ENCODE data around the gene ESRP2. TPM values are rescaled to one million over a fixed set of nuclear protein-coding genes. Genes with fewer than 3 reads are reported as not detected.

The ESRP2 gene
- total and polyA plus RNA-seq, 9 of the 15 experiments (the other 6 are each of a cell fraction or from before 2014, with no cell fraction given): 0.05 to 0.15 (median 0.07) TPM; not detected in 6

GRCh38 chr16:68244903-68245853 is 9.3 kb upstream of the ESRP2 start, which contains the start of gene PLA2G15 (continued):
- TF ChIP-seq FOXO4 (CRISPR knock-in tag; IDR thresholded peaks at IDR 0.05) (no peak), GTF3C2 (IDR thresholded peaks at IDR 0.05; ENCODE audit: borderline replicate concordance, extremely low read depth, insufficient read length) (no peak), CBFB (CRISPR knock-in tag; IDR thresholded peaks at IDR 0.05) (no peak), ZNF707 (CRISPR knock-in tag; conservative IDR thresholded peaks at IDR 0.05) (no peak), ZMIZ1 (IDR thresholded peaks at IDR 0.05; ENCODE audit: low read depth in 2 of 2, low read length in 2 of 2) (peak in 1 of 2 experiments; percentile 91; a peak in 2 of 4 replicates), HDAC3 (IDR thresholded peaks at IDR 0.05; ENCODE audit: borderline replicate concordance, partially characterized antibody) (no peak), ZNF175 (CRISPR knock-in tag; IDR thresholded peaks at IDR 0.05; ENCODE audit: low read depth) (no peak), RAD21 (CRISPR knock-in tag; conservative IDR thresholded peaks at IDR 0.05 in 1 of 2, IDR thresholded peaks at IDR 0.05 in 1 of 2) (no peak), NFIX (CRISPR knock-in tag; IDR thresholded peaks at IDR 0.05; ENCODE audit: low read depth) (no peak)
- TF ChIP-seq, protein P1, sequence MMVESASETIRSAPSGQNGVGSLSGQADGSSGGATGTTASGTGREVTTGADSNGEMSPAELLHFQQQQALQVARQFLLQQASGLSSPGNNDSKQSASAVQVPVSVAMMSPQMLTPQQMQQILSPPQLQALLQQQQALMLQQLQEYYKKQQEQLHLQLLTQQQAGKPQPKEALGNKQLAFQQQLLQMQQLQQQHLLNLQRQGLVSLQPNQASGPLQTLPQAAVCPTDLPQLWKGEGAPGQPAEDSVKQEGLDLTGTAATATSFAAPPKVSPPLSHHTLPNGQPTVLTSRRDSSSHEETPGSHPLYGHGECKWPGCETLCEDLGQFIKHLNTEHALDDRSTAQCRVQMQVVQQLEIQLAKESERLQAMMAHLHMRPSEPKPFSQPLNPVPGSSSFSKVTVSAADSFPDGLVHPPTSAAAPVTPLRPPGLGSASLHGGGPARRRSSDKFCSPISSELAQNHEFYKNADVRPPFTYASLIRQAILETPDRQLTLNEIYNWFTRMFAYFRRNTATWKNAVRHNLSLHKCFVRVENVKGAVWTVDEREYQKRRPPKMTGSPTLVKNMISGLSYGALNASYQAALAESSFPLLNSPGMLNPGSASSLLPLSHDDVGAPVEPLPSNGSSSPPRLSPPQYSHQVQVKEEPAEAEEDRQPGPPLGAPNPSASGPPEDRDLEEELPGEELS (CRISPR knock-in tag; IDR thresholded peaks at IDR 0.05; ENCODE audit: borderline replicate concordance): no peak
- TF ChIP-seq, protein P2, sequence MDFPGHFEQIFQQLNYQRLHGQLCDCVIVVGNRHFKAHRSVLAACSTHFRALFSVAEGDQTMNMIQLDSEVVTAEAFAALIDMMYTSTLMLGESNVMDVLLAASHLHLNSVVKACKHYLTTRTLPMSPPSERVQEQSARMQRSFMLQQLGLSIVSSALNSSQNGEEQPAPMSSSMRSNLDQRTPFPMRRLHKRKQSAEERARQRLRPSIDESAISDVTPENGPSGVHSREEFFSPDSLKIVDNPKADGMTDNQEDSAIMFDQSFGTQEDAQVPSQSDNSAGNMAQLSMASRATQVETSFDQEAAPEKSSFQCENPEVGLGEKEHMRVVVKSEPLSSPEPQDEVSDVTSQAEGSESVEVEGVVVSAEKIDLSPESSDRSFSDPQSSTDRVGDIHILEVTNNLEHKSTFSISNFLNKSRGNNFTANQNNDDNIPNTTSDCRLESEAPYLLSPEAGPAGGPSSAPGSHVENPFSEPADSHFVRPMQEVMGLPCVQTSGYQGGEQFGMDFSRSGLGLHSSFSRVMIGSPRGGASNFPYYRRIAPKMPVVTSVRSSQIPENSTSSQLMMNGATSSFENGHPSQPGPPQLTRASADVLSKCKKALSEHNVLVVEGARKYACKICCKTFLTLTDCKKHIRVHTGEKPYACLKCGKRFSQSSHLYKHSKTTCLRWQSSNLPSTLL (IDR thresholded peaks at IDR 0.05): no peak

Data from K562 (cell line).